Muscle of leg (tissue), 11 donors: ENCODE results near the gene HIF3A. TPM values are rescaled to one million over a fixed set of nuclear protein-coding genes. Genes with fewer than 3 reads are reported as not detected.

Experiments used
- DNase-seq: peaks from one replicate; pipeline ENCODE4 v3.0.0; 2013
- H3K27ac ChIP-seq: one replicate; pipeline ENCODE4 v1.5.1; 2013; ENCODE audit warnings: mild to moderate bottlenecking, low read length, control low read depth
- H3K27me3 ChIP-seq: one replicate; pipeline ENCODE4 v1.6.1; 2013; ENCODE audit warnings: low read length; ENCODE audit not compliant: control insufficient read depth, insufficient read depth
- H3K36me3 ChIP-seq: one replicate; pipeline ENCODE4 v1.6.1; 2013; ENCODE audit warnings: low read length; ENCODE audit not compliant: control insufficient read depth, insufficient read depth
- H3K4me1 ChIP-seq: one replicate; pipeline ENCODE4 v1.6.1; 2013; ENCODE audit warnings: low read length; ENCODE audit not compliant: control insufficient read depth, insufficient read depth
- H3K4me3 ChIP-seq: one replicate; pipeline ENCODE4 v1.5.1; 2013; ENCODE audit warnings: low read length, control low read depth
- H3K9me3 ChIP-seq: replicated peaks from 2 replicates; pipeline ENCODE4 v1.6.1; 2013; ENCODE audit warnings: low read depth, low read length; ENCODE audit not compliant: control insufficient read depth
- WGBS: methylation state at CpG from one replicate; pipeline ENCODE4 v1.1.5; 2013; ENCODE audit warnings: missing lambda C conversion rate; ENCODE audit not compliant: insufficient coverage; 5-methylcytosine and 5-hydroxymethylcytosine counted together
- polyA plus RNA-seq, 8 donors: library from polyadenylated mRNA; unstranded; fragments of 120-200 nt; gene quantifications; one replicate each; pipeline versions ENCODE4 v1.2.1 to v1.2.3, GENCODE V29; 2013; ENCODE audit warnings: inconsistent platforms in 1 of 8, low replicate concordance in 1 of 8; ENCODE audit not compliant: insufficient read length in 8 of 8, insufficient read depth in 1 of 8
- total RNA-seq: library from RNA; stranded (reverse); fragments of 120-200 nt; gene quantifications from one replicate; pipeline ENCODE4 v1.2.4, GENCODE V29; 2013

Gene HIF3A
- total and polyA plus RNA-seq, 9 donors = 93.6 to 312 (median 195) TPM

DNA sequence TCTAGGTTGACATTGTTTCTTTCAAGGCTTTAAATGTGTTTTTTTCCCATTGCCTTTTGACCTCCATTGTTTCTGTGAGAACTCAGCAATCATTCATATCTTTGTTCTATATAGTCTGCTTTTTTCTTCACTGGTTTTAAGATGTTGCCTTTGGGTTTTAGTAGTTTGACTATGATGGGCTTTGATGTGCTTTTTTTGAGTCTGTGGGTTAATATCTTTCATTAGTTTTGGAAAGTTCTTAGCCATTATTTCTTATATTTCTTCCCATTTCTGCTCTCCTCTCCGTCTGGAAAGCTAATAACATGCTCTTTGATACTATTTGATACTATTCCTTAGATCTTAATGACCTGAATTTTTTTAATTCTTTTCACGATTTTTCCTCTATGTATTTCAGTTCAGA lies 83.8 kb downstream of the HIF3A start:
- H3K36me3 ChIP-seq = peaks cover 65% of the 10 kb centered on the region
- H3K9me3 ChIP-seq = no peaks in the 10 kb centered on the region
- H3K27ac ChIP-seq = no peak overlapping the region
- no peaks in the 10 kb centered on the region for H3K27me3 ChIP-seq
- H3K4me3 ChIP-seq = no peak overlapping the region
- no CpG with 5 or more reads among the region's 2 CpGs for WGBS
- DNase-seq = no peak
- peaks cover 9% of the 10 kb centered on the region for H3K4me1 ChIP-seq

DNA sequence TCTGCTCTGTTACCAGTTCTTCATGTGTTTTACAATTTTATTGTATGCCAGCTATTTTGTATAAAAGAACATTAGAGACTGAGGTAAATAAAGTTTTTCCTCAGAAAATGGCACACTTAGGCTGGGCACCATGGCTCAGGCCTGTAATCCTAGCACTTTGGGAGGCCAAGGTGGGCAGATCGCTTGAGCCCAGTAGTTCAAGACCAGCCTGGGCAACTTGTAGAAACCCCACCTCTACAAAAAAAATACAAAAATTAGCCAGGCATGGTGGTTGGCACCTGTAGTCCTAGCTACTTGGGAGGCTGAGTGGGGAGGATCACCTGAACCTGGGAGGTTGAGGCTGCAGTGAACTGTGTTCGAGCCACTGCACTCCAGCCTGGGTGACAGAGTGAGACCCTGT lies 84.5 kb downstream of the HIF3A start:
- H3K27ac ChIP-seq = no peak overlapping the region
- peaks cover 9% of the 10 kb centered on the region for H3K4me1 ChIP-seq
- WGBS = no CpG with 5 or more reads among the region's 2 CpGs
- no peaks in the 10 kb centered on the region for H3K27me3 ChIP-seq
- no peaks in the 10 kb centered on the region for H3K9me3 ChIP-seq
- no peak overlapping the region for H3K4me3 ChIP-seq
- peaks cover 65% of the 10 kb centered on the region for H3K36me3 ChIP-seq
- no peak for DNase-seq

DNA sequence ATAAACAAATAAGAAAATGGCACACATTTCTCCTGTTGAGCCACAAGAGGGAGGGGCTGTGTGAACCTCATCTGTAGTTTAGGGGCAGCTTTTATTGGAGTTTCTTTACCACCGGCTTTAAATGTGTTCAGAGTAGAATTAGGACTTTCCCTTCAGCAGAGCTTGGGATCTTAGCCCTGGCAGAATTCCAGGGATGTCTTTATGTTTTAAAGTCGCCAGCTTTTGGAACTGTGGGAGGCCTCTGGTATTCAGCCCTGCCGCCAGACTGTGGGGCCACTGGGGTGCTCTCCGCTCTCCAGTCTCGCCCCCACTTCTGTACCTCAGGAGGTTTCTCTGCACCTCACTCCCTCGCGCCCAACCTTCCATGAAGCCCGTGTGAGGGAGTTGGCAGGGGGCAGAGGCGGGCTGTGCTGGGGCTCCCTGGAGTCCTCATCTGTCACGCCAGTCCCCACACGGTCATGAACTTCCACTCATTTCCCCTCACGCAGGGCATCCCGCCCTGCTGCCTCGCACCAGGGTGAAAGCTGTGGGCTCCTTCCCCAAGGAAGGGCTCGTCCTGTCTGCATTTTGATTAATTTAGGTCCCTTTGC lies 85.0 kb downstream of the HIF3A start:
- 62% methylated on average over 6 of the region's 15 CpGs for WGBS
- Histone ChIP-seq H3K27me3 (no peaks in the 10 kb centered on the region), H3K27ac (no peak overlapping the region), H3K4me1 (peaks cover 9% of the 10 kb centered on the region), H3K36me3 (peaks cover 65% of the 10 kb centered on the region), H3K4me3 (no peak overlapping the region), H3K9me3 (no peaks in the 10 kb centered on the region)
- peak; percentile 66 for DNase-seq

DNA sequence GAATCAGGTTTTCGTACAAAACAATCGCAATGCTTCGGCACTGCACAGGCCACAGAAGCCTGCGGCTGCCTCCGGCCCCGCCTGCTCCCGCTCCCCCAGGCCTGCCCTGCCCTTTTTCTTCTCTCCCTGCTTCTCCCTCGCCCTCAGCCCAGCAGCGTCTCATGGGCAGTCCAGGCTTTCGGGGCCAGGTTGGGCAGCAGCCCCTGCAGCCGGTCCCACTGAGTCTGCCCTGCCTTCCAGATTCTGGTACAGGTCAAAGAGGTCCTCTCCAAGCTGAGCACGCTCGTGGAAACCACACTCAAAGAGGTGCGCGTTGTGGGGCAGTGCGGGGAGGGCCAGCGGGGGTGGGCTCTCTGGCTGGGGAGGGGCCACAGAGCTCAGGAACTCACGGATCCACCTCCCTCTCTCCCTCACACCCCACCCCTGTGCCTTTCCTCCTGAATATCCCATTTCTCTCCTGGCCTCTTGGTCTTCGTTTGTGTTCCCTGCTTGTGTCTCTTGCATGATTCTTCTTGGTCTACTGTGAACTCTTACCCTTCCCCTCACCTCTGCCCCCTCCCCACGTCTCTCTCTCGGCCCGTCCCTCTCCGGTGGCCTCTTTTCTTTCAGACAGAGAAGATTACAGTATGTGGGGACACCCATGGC lies 86.5 kb downstream of the HIF3A start:
- H3K36me3 ChIP-seq = peaks cover 72% of the 10 kb centered on the region
- no peaks in the 10 kb centered on the region for H3K9me3 ChIP-seq
- H3K27ac ChIP-seq = no peak overlapping the region
- WGBS = 88% methylated on average over 17 of the region's 23 CpGs
- H3K4me1 ChIP-seq = peaks cover 6% of the 10 kb centered on the region
- no peak overlapping the region for H3K4me3 ChIP-seq
- H3K27me3 ChIP-seq = no peaks in the 10 kb centered on the region
- no peak for DNase-seq

DNA sequence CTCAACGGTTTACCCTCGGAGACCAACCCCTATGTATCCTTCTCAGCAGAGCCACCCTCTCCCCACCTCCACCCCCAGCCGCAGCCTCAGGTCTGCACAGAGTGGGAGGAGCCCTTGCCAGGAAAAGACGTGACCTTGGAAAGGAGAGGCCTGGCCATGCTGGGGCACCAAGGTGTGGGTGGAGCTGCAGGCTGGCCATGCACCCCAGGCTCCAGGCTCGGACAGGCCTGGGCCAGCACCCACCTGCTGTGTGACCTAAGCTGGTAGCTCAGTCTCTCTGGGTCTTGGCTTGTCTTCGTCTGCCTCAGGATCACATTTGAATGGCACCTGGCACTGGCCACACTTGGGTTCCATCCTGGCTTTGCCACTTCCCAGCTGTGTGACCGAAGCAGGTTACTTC lies 87.0 kb downstream of the HIF3A start:
- H3K27me3 ChIP-seq = no peaks in the 10 kb centered on the region
- DNase-seq = no peak
- H3K4me3 ChIP-seq = no peak overlapping the region
- H3K4me1 ChIP-seq = peaks cover 5% of the 10 kb centered on the region
- H3K27ac ChIP-seq = no peak overlapping the region
- 87% methylated on average over 3 of the region's 7 CpGs for WGBS
- peaks cover 78% of the 10 kb centered on the region for H3K36me3 ChIP-seq
- H3K9me3 ChIP-seq = no peaks in the 10 kb centered on the region

DNA sequence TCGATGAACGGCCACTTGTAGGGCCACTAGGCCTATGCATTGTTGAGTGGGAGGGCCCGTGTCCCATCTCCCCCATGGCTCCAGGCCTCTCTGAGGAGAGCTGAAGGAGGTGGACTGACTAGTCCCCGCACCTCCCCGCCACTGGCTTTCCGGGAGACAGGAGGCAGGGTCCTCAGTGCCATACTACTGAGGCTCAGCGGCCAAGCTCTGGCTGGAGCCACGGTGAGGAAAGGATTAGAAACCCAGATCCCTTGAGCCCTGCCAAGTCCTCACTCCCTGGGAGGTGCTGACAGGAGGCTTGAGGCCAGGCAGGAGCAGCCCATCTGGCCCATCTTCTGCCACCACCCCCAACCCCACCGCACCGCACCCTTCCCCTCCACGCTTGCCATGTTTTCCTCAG lies 87.6 kb downstream of the HIF3A start:
- H3K27me3 ChIP-seq = no peaks in the 10 kb centered on the region
- H3K4me3 ChIP-seq = no peak overlapping the region
- no peak overlapping the region for H3K27ac ChIP-seq
- peaks cover 80% of the 10 kb centered on the region for H3K36me3 ChIP-seq
- H3K4me1 ChIP-seq = peaks cover 3% of the 10 kb centered on the region
- WGBS = 81% methylated on average over 7 of the region's 11 CpGs
- H3K9me3 ChIP-seq = peaks cover under 1% of the 10 kb centered on the region
- no peak for DNase-seq

DNA sequence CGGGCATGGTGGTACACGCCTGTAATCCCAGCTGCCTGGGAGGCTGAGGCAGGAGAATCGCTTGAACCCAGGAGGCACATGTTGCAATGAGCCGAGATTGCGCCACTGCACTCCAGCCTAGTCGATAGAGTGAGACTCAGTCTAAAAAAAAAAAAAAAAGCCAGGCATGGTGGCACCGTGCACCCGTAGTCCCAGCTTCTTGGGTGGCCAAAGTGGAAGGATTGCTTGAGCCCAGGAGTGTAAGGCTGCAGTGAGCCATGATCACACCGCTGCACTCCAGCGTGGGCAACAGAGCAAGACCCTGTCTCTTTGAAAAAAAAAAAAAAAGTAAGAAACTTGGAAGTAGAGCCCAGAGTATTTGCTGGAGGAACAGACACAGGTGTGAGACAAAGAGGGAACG lies 88.8 kb downstream of the HIF3A start:
- Histone ChIP-seq H3K36me3 (peaks cover 84% of the 10 kb centered on the region), H3K9me3 (peaks cover 3% of the 10 kb centered on the region), H3K4me3 (no peak overlapping the region), H3K27me3 (no peaks in the 10 kb centered on the region), H3K27ac (no peak overlapping the region), H3K4me1 (peaks cover 3% of the 10 kb centered on the region)
- WGBS = 88% methylated on average over 9 of the region's 11 CpGs
- DNase-seq = no peak

DNA sequence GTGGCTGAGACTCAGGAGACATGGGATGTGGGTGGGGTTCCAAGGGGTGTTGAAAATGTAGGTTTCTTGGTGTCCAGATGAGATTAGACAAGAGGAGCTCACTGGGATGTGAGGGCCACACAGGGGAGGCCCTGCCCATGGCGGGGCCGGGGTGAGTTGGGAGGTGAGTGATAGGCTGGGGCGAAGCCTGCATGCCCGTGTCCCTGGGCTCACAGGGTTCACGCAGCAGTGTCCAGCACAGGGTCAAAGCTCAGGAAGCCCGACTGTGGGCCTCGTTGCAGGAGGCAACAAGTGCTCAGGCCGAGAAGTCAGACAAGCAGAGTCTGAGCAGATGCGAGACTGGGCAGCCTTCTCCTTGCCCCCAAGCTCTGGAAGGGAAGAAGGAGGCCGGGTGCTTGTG lies 89.3 kb downstream of the HIF3A start:
- no peak overlapping the region for H3K27ac ChIP-seq
- H3K4me3 ChIP-seq = no peak overlapping the region
- H3K9me3 ChIP-seq = peaks cover 3% of the 10 kb centered on the region
- no peaks in the 10 kb centered on the region for H3K27me3 ChIP-seq
- peaks cover 3% of the 10 kb centered on the region for H3K4me1 ChIP-seq
- DNase-seq = no peak
- H3K36me3 ChIP-seq = peaks cover 89% of the 10 kb centered on the region
- 93% methylated on average over 8 of the region's 10 CpGs for WGBS

DNA sequence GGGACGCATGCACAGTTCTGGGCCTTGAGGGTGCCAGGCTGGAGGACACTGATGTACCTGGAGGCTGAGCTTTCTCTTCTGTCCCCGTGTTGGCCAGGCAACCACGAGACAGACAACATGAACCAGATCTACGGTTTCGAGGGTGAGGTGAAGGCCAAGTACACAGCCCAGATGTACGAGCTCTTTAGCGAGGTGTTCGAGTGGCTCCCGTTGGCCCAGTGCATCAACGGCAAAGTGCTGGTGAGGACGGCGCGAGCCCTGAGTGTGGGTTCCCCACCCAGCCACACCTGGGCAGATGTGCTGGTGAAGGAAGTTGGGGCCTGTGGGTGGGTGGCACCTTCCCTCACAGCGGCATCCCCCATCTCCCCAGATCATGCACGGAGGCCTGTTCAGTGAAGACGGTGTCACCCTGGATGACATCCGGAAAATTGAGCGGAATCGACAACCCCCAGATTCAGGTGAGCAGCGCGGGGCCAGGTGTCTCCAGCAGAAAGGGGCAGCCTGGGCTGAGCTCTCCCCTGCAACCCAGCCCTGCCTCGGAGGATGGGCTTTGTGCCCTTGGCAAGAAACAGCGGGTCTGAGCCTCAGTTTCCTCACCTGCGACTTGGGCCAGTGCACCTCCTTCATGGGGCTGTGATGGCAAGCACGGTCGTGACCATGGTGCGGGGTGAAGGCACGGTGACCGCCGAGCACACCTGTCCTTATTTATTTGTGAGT lies 90.3 kb downstream of the HIF3A start:
- Histone ChIP-seq H3K4me1 (peaks cover 6% of the 10 kb centered on the region), H3K27me3 (no peaks in the 10 kb centered on the region), H3K36me3 (peaks cover 84% of the 10 kb centered on the region), H3K4me3 (no peak overlapping the region), H3K27ac (no peak overlapping the region), H3K9me3 (peaks cover 3% of the 10 kb centered on the region)
- DNase-seq = no peak
- 94% methylated on average over 29 of the region's 30 CpGs for whole genome bisulfite sequencing

DNA sequence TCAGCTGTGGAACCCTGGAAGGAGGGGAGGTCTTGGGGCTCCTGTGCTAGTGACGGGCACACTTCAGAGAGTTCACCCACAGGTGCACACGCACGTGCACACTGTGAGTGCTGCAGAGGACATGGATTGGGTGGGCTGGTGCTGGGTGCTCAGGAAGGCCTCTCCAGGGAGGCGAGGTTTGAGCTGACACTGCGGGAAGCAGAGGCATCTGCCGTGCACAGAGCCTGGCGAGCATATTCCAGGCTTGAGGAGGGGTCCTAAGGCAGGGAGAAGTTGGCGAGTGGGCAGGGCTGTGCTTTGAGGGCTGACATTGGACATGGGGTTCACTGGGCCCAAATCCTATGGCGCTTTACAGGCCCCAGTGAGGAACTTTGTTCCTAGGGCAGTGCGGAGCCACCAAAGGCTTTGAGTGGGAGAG lies 90.9 kb downstream of the HIF3A start:
- Histone ChIP-seq H3K27me3 (no peaks in the 10 kb centered on the region), H3K4me3 (no peak overlapping the region), H3K9me3 (peaks cover 3% of the 10 kb centered on the region), H3K4me1 (peaks cover 12% of the 10 kb centered on the region), H3K27ac (no peak overlapping the region), H3K36me3 (peaks cover 79% of the 10 kb centered on the region)
- WGBS = 84% methylated on average over 10 of the region's 10 CpGs
- no peak for DNase-seq
